Type B pancreatic cell (in vitro differentiated cells): ENCODE results near the gene FBH1. TPM values are rescaled to one million over a fixed set of nuclear protein-coding genes. Genes with fewer than 3 reads are reported as not detected.
A peak's percentile ranks its signal among the peaks of the same experiment; 100 is the strongest.
"Not testable (repeated sequence)": the region's sequence is repeated elsewhere in the genome, so short reads cannot be mapped to it uniquely, and the experiment has no call there.

Experiments
- DNase-seq: peaks from one replicate; pipeline ENCODE4 v3.0.0; 2021; ENCODE audit warnings: mixed read lengths; ENCODE audit not compliant: unreplicated experiment; ENCODE audit errors: extremely low spot score
- H3K27ac Mint-ChIP-seq: 2 replicates; pipeline ENCODE4 v1.8.0; 2021; ENCODE audit warnings: mild to moderate bottlenecking, mixed read lengths
- H3K27me3 Mint-ChIP-seq: 2 replicates; pipeline ENCODE4 v1.8.0; 2021; ENCODE audit warnings: mixed read lengths
- H3K36me3 Mint-ChIP-seq: 2 replicates; pipeline ENCODE4 v1.8.0; 2021; ENCODE audit warnings: mixed read lengths
- H3K4me1 Mint-ChIP-seq: one replicate; pipeline ENCODE4 v1.8.0; 2021; ENCODE audit warnings: mixed read lengths; ENCODE audit not compliant: unreplicated experiment
- H3K4me3 Mint-ChIP-seq: 2 replicates; pipeline ENCODE4 v1.8.0; 2021; ENCODE audit warnings: mild to moderate bottlenecking, mixed read lengths
- H3K9me3 Mint-ChIP-seq: 2 replicates; pipeline ENCODE4 v1.8.0; 2021; ENCODE audit warnings: mixed read lengths
- CTCF ChIP-seq: fragments of 200-600 bp; sonication (generic); conservative IDR thresholded peaks from 2 replicates; pipeline ENCODE4 v1.5.0; 2021; ENCODE audit warnings: antibody characterized with exemption, mild to moderate bottlenecking
- total RNA-seq: library from RNA; stranded (reverse); gene quantifications from 2 replicates; pipeline ENCODE4 v1.2.1, GENCODE V29; 2021; ENCODE audit warnings: low replicate concordance

Gene FBH1
- total RNA-seq, 1 donor from 2014 or later, result 73.0 TPM

- Mint-ChIP-seq H3K4me3 (no peak overlapping the region), H3K36me3 (peaks cover 25% of the 10 kb centered on the region), H3K4me1 (no peaks in the 10 kb centered on the region), H3K27ac (peak overlapping the region; percentile 52), H3K27me3 (no peaks in the 10 kb centered on the region), H3K9me3 (no peaks in the 10 kb centered on the region)
- no peak for DNase-seq
- TF ChIP-seq CTCF, result no peak
Measured at GRCh38 chr10:5906651-5907050, 16.6 kb downstream of the FBH1 start.

- H3K4me3 Mint-ChIP-seq, H3K27me3 Mint-ChIP-seq, H3K4me1 Mint-ChIP-seq, H3K9me3 Mint-ChIP-seq, DNase-seq, H3K27ac Mint-ChIP-seq: not testable (repeated sequence)
- H3K36me3 Mint-ChIP-seq, result peaks cover 26% of the 10 kb centered on the region
Measured at GRCh38 chr10:5908676-5909075, 18.6 kb downstream of the FBH1 start.

GRCh38 chr10:5910323-5911100 is 20.5 kb downstream of the FBH1 start:
- Mint-ChIP-seq H3K9me3 (no peaks in the 10 kb centered on the region), H3K27ac (no peak overlapping the region), H3K27me3 (no peaks in the 10 kb centered on the region), H3K36me3 (peaks cover 27% of the 10 kb centered on the region), H3K4me1 (no peaks in the 10 kb centered on the region), H3K4me3 (no peak overlapping the region)
- no peak for TF ChIP-seq CTCF
- DNase-seq, result no peak

- no peaks in the 10 kb centered on the region for H3K27me3 Mint-ChIP-seq
- H3K4me3 Mint-ChIP-seq, result no peak overlapping the region
- no peak overlapping the region for H3K27ac Mint-ChIP-seq
- no peaks in the 10 kb centered on the region for H3K4me1 Mint-ChIP-seq
- DNase-seq, result no peak
- H3K9me3 Mint-ChIP-seq, result no peaks in the 10 kb centered on the region
- no peak for TF ChIP-seq CTCF
- peaks cover 31% of the 10 kb centered on the region for H3K36me3 Mint-ChIP-seq
Measured at GRCh38 chr10:5911670-5912069, 21.6 kb downstream of the FBH1 start.

GRCh38 chr10:5913736-5914135 is 23.7 kb downstream of the FBH1 start:
- no peak for DNase-seq
- no peak overlapping the region for H3K4me3 Mint-ChIP-seq
- no peaks in the 10 kb centered on the region for H3K27me3 Mint-ChIP-seq
- peaks cover 30% of the 10 kb centered on the region for H3K36me3 Mint-ChIP-seq
- TF ChIP-seq CTCF, result no peak
- no peaks in the 10 kb centered on the region for H3K9me3 Mint-ChIP-seq
- H3K4me1 Mint-ChIP-seq, result no peaks in the 10 kb centered on the region
- no peak overlapping the region for H3K27ac Mint-ChIP-seq

- Mint-ChIP-seq H3K27ac (no peak overlapping the region), H3K4me1 (no peaks in the 10 kb centered on the region), H3K27me3 (no peaks in the 10 kb centered on the region), H3K4me3 (no peak overlapping the region), H3K36me3 (peaks cover 31% of the 10 kb centered on the region), H3K9me3 (no peaks in the 10 kb centered on the region)
- DNase-seq, result no peak
- TF ChIP-seq CTCF, result no peak
Measured at GRCh38 chr10:5915451-5915850, 25.4 kb downstream of the FBH1 start.
